Liver (tissue), 9 donors: ENCODE measurements around the gene MYO15B. TPM values are rescaled to one million over a fixed set of nuclear protein-coding genes. Genes with fewer than 3 reads are reported as not detected.

ENCODE experiments used
- DNase-seq: peaks from one replicate; pipeline ENCODE4 v3.0.0-alpha.2; 2017; ENCODE audit warnings: low spot score
- H3K27ac ChIP-seq, 2 donors: one replicate each; pipeline ENCODE4 v1.7.0; 2013; ENCODE audit warnings: inconsistent platforms in 2 of 2, low read length in 2 of 2, control low read depth in 1 of 2, low read depth in 1 of 2, mild to moderate bottlenecking in 1 of 2
- H3K27me3 ChIP-seq, 4 donors: one replicate each; pipeline versions ENCODE4 v1.6.1 to v1.7.0; 2013; ENCODE audit warnings: low read length in 3 of 4, inconsistent platforms in 1 of 4, mild to moderate bottlenecking in 1 of 4, moderate library complexity in 1 of 4; ENCODE audit not compliant: control insufficient read depth in 4 of 4, insufficient read depth in 4 of 4
- H3K36me3 ChIP-seq, 4 donors: one replicate each; pipeline versions ENCODE4 v1.6.1 to v1.7.0; 2013; ENCODE audit warnings: low read length in 3 of 4, mild to moderate bottlenecking in 3 of 4, low read depth in 1 of 4, moderate library complexity in 1 of 4; ENCODE audit not compliant: control insufficient read depth in 4 of 4, insufficient read depth in 3 of 4
- H3K4me1 ChIP-seq, 4 donors: one replicate each; pipeline versions ENCODE4 v1.6.1 to v1.7.0; 2013; ENCODE audit warnings: low read length in 3 of 4, mild to moderate bottlenecking in 3 of 4, moderate library complexity in 1 of 4; ENCODE audit not compliant: control insufficient read depth in 4 of 4, insufficient read depth in 4 of 4
- H3K4me3 ChIP-seq, 3 donors: one replicate each; pipeline versions ENCODE4 v1.6.1 to v1.7.0; 2013; ENCODE audit warnings: low read length in 3 of 3, control low read depth in 1 of 3, low read depth in 1 of 3, mild to moderate bottlenecking in 1 of 3
- H3K9ac ChIP-seq, 2 donors: one replicate each; pipeline ENCODE4 v1.7.0; 2013; ENCODE audit warnings: low read length in 2 of 2, mild to moderate bottlenecking in 2 of 2, moderate library complexity in 2 of 2, control low read depth in 1 of 2, low read depth in 1 of 2
- H3K9me3 ChIP-seq, 4 donors: one replicate each; pipeline versions ENCODE4 v1.6.1 to v1.7.0; 2013; ENCODE audit warnings: low read length in 3 of 4; ENCODE audit not compliant: control insufficient read depth in 4 of 4
- EGR1 ChIP-seq, 2 donors: IDR thresholded peaks; 2 replicates each; pipeline ENCODE4 v1.6.1; 2016 to 2018; ENCODE audit warnings: antibody characterized with exemption in 2 of 2, low read depth in 2 of 2
- FOXA1 ChIP-seq: IDR thresholded peaks from 2 replicates; pipeline ENCODE4 v1.6.1; 2016; ENCODE audit warnings: antibody characterized with exemption
- FOXA2 ChIP-seq: IDR thresholded peaks from 2 replicates; pipeline ENCODE4 v1.6.1; 2016; ENCODE audit warnings: antibody characterized with exemption
- GABPA ChIP-seq, 2 donors: IDR thresholded peaks in 1 of 2; conservative IDR thresholded peaks in 1 of 2; 2 replicates each; pipeline ENCODE4 v1.6.1; 2016; ENCODE audit warnings: antibody characterized with exemption in 2 of 2, mild to moderate bottlenecking in 1 of 2, moderate library complexity in 1 of 2
- HNF4A ChIP-seq, 2 donors: conservative IDR thresholded peaks; 2 replicates each; pipeline ENCODE4 v1.6.1; 2016; ENCODE audit warnings: antibody characterized with exemption in 2 of 2, mild to moderate bottlenecking in 2 of 2
- HNF4G ChIP-seq: IDR thresholded peaks from 2 replicates; pipeline ENCODE4 v1.6.1; 2016; ENCODE audit warnings: antibody characterized with exemption
- JUND ChIP-seq, 2 donors: IDR thresholded peaks; 2 replicates each; pipeline ENCODE4 v1.6.1; 2016; ENCODE audit warnings: antibody characterized with exemption in 2 of 2
- NR2F2 ChIP-seq: IDR thresholded peaks from 2 replicates; pipeline ENCODE4 v1.6.1; 2016; ENCODE audit warnings: antibody characterized with exemption
- RAD21 ChIP-seq, 2 donors: IDR thresholded peaks; 2 replicates each; pipeline ENCODE4 v1.6.1; 2016; ENCODE audit warnings: antibody characterized with exemption in 2 of 2, mild to moderate bottlenecking in 2 of 2
- YY1 ChIP-seq: IDR thresholded peaks from 2 replicates; pipeline ENCODE4 v1.6.1; 2016; ENCODE audit warnings: antibody characterized with exemption, mild to moderate bottlenecking
- whole genome bisulfite sequencing: extraction: QIAGEN DNeasy Blood & Tissue Kit; methylation state at CpG from one replicate; pipeline ENCODE4 v1.1.7; 2013; 5-methylcytosine and 5-hydroxymethylcytosine counted together
- polyA plus RNA-seq, 2 donors: library from polyadenylated mRNA; stranded (reverse) in 1 of 2; unstranded in 1 of 2; fragments of 200-250 nt in 1 of 2; fragments of >200 nt in 1 of 2; fragmentation: Nextera tagmentation in 1 of 2; extraction: Ambion mirVana in 1 of 2; gene quantifications; one replicate each; pipeline versions ENCODE4 v1.2.1 to v1.2.3, GENCODE V29; 2013 to 2015
- total RNA-seq, 2 donors: library from RNA; depleted of rRNA; stranded (reverse); fragments of >200 nt; gene quantifications; one replicate each; pipeline ENCODE4 v1.2.3, GENCODE V29; 2014
- TF ChIP-seq, protein P1 (sequence below): fragments of 150-350 bp; IDR thresholded peaks from 2 replicates; pipeline ENCODE4 v1.5.1; 2017; ENCODE audit warnings: improper control_type of control experiment, low read depth, low read length; ENCODE audit not compliant: missing input control
- TF ChIP-seq, protein P2 (sequence below): IDR thresholded peaks from 2 replicates; pipeline ENCODE4 v1.6.1; 2016; ENCODE audit warnings: antibody characterized with exemption, mild to moderate bottlenecking
- TF ChIP-seq, protein P3 (sequence below): IDR thresholded peaks from 2 replicates; pipeline ENCODE4 v1.6.1; 2016; ENCODE audit warnings: antibody characterized with exemption
- TF ChIP-seq, protein P4 (sequence below): IDR thresholded peaks from 2 replicates; pipeline ENCODE4 v1.6.1; 2016; ENCODE audit warnings: antibody characterized with exemption
- donor health status: healthy.
- donor health status: healthy.
- donor health status: healthy.
- donor health status: healthy.
- donor health status: healthy.

The MYO15B gene
- total and polyA plus RNA-seq, 4 donors: 13.3 to 34.4 (median 18.0) TPM

DNA sequence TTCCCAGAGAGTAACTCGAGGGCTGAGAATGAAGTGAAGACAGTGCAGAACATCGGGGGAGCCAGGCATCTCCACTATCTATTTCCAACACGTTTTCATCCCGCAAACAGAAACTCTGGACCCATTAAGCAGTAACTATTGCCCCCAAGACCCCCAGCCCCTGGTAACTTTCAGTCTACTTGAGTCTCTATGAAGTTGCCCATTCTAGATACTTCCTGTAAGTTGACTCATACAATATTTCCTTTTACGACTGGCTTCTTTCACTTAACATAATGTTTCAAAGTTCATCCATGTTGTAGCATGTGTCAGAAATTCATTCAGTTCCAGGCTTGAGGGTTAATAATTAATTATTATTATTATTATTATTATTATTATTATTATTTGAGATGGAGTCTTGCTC, 19.5 kb downstream of the MYO15B start:
- TF ChIP-seq YY1 (no peak), HNF4G (no peak), EGR1 (IDR thresholded peaks at IDR 0.05; ENCODE audit: low read depth in 2 of 2) (no peak), FOXA2 (no peak), NR2F2 (no peak), RAD21 (IDR thresholded peaks at IDR 0.05) (no peak), GABPA (IDR thresholded peaks at IDR 0.05 in 1 of 2, conservative IDR thresholded peaks at IDR 0.05 in 1 of 2) (no peak), HNF4A (conservative IDR thresholded peaks at IDR 0.05) (no peak), JUND (IDR thresholded peaks at IDR 0.05) (no peak), FOXA1 (no peak)
- TF ChIP-seq, protein P1, sequence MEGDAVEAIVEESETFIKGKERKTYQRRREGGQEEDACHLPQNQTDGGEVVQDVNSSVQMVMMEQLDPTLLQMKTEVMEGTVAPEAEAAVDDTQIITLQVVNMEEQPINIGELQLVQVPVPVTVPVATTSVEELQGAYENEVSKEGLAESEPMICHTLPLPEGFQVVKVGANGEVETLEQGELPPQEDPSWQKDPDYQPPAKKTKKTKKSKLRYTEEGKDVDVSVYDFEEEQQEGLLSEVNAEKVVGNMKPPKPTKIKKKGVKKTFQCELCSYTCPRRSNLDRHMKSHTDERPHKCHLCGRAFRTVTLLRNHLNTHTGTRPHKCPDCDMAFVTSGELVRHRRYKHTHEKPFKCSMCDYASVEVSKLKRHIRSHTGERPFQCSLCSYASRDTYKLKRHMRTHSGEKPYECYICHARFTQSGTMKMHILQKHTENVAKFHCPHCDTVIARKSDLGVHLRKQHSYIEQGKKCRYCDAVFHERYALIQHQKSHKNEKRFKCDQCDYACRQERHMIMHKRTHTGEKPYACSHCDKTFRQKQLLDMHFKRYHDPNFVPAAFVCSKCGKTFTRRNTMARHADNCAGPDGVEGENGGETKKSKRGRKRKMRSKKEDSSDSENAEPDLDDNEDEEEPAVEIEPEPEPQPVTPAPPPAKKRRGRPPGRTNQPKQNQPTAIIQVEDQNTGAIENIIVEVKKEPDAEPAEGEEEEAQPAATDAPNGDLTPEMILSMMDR: no peak
- TF ChIP-seq, protein P2, sequence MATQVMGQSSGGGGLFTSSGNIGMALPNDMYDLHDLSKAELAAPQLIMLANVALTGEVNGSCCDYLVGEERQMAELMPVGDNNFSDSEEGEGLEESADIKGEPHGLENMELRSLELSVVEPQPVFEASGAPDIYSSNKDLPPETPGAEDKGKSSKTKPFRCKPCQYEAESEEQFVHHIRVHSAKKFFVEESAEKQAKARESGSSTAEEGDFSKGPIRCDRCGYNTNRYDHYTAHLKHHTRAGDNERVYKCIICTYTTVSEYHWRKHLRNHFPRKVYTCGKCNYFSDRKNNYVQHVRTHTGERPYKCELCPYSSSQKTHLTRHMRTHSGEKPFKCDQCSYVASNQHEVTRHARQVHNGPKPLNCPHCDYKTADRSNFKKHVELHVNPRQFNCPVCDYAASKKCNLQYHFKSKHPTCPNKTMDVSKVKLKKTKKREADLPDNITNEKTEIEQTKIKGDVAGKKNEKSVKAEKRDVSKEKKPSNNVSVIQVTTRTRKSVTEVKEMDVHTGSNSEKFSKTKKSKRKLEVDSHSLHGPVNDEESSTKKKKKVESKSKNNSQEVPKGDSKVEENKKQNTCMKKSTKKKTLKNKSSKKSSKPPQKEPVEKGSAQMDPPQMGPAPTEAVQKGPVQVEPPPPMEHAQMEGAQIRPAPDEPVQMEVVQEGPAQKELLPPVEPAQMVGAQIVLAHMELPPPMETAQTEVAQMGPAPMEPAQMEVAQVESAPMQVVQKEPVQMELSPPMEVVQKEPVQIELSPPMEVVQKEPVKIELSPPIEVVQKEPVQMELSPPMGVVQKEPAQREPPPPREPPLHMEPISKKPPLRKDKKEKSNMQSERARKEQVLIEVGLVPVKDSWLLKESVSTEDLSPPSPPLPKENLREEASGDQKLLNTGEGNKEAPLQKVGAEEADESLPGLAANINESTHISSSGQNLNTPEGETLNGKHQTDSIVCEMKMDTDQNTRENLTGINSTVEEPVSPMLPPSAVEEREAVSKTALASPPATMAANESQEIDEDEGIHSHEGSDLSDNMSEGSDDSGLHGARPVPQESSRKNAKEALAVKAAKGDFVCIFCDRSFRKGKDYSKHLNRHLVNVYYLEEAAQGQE: no peak
- TF ChIP-seq, protein P3, sequence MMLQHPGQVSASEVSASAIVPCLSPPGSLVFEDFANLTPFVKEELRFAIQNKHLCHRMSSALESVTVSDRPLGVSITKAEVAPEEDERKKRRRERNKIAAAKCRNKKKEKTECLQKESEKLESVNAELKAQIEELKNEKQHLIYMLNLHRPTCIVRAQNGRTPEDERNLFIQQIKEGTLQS: no peak
- TF ChIP-seq, protein P4, sequence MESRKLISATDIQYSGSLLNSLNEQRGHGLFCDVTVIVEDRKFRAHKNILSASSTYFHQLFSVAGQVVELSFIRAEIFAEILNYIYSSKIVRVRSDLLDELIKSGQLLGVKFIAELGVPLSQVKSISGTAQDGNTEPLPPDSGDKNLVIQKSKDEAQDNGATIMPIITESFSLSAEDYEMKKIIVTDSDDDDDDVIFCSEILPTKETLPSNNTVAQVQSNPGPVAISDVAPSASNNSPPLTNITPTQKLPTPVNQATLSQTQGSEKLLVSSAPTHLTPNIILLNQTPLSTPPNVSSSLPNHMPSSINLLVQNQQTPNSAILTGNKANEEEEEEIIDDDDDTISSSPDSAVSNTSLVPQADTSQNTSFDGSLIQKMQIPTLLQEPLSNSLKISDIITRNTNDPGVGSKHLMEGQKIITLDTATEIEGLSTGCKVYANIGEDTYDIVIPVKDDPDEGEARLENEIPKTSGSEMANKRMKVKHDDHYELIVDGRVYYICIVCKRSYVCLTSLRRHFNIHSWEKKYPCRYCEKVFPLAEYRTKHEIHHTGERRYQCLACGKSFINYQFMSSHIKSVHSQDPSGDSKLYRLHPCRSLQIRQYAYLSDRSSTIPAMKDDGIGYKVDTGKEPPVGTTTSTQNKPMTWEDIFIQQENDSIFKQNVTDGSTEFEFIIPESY: no peak
- peaks cover 0 to 11% (median 10%) of the 10 kb centered on the region in 4 donors for H3K4me1 ChIP-seq
- DNase-seq: no peak
- H3K9ac ChIP-seq: no peak overlapping the region
- no peaks in the 10 kb centered on the region for H3K27me3 ChIP-seq
- no peak overlapping the region for H3K27ac ChIP-seq
- WGBS: 91% methylated on average over 5 of the region's 5 CpGs
- H3K9me3 ChIP-seq: no peaks in the 10 kb centered on the region
- no peak overlapping the region for H3K4me3 ChIP-seq
- H3K36me3 ChIP-seq: peaks cover 0 to 5% (median 0%) of the 10 kb centered on the region in 4 donors
